Mesendoderm (in vitro differentiated cells): ENCODE results near the gene RUFY4.

Source experiments
- DNase-seq: peaks from one replicate; pipeline ENCODE4 v3.0.0; 2013
- H2AK5ac ChIP-seq: 2 replicates; pipeline ENCODE4 v1.6.1; 2013; ENCODE audit warnings: low read length, inconsistent platforms
- H2BK120ac ChIP-seq: 2 replicates; pipeline ENCODE4 v1.6.1; 2013; ENCODE audit warnings: low read depth, mild to moderate bottlenecking, low read length, moderate library complexity, mixed read lengths
- H2BK15ac ChIP-seq: replicated peaks from 2 replicates; pipeline ENCODE4 v1.6.1; 2013; ENCODE audit warnings: low read depth, mild to moderate bottlenecking, moderate library complexity
- H2BK5ac ChIP-seq: 2 replicates; pipeline ENCODE4 v1.6.1; 2013; ENCODE audit warnings: low read length, inconsistent platforms
- H3K18ac ChIP-seq: 2 replicates; pipeline ENCODE4 v1.6.1; 2013; ENCODE audit warnings: mild to moderate bottlenecking, low read length, mixed read lengths
- H3K23ac ChIP-seq: one replicate; pipeline ENCODE4 v1.6.1; 2013; ENCODE audit warnings: low read length
- H3K27ac ChIP-seq: 2 replicates; pipeline ENCODE4 v1.5.1; 2013; ENCODE audit warnings: low read depth, mild to moderate bottlenecking, inconsistent platforms, low read length, moderate library complexity
- H3K27me3 ChIP-seq: 2 replicates; pipeline ENCODE4 v1.6.1; 2013; ENCODE audit warnings: low read length, control low read depth, mild to moderate bottlenecking, inconsistent platforms; ENCODE audit not compliant: insufficient read depth, poor library complexity
- H3K36me3 ChIP-seq: 2 replicates; pipeline ENCODE4 v1.6.1; 2013; ENCODE audit warnings: low read length, inconsistent platforms; ENCODE audit not compliant: control insufficient read depth, insufficient read depth
- H3K4ac ChIP-seq: one replicate; pipeline ENCODE4 v1.6.1; 2013; ENCODE audit warnings: low read depth, mild to moderate bottlenecking, low read length, moderate library complexity
- H3K4me1 ChIP-seq: 2 replicates; pipeline ENCODE4 v1.6.1; 2013; ENCODE audit warnings: low read depth, low read length, inconsistent platforms; ENCODE audit not compliant: control insufficient read depth
- H3K4me2 ChIP-seq: 2 replicates; pipeline ENCODE4 v1.6.1; 2013; ENCODE audit warnings: low read length
- H3K4me3 ChIP-seq: 2 replicates; pipeline ENCODE4 v1.5.1; 2013; ENCODE audit warnings: mild to moderate bottlenecking, low read length
- H3K56ac ChIP-seq: one replicate; pipeline ENCODE4 v1.6.1; 2013; ENCODE audit warnings: low read length
- H3K79me1 ChIP-seq: 2 replicates; pipeline ENCODE4 v1.6.1; 2013; ENCODE audit warnings: low read length, inconsistent platforms
- H3K79me2 ChIP-seq: 2 replicates; pipeline ENCODE4 v1.6.1; 2013; ENCODE audit warnings: mild to moderate bottlenecking, low read length; ENCODE audit not compliant: control insufficient read depth, insufficient read depth
- H3K9ac ChIP-seq: 2 replicates; pipeline ENCODE4 v1.6.1; 2013; ENCODE audit warnings: low read length, inconsistent platforms
- H4K5ac ChIP-seq: one replicate; pipeline ENCODE4 v1.6.1; 2013; ENCODE audit warnings: low read length
- H4K8ac ChIP-seq: one replicate; pipeline ENCODE4 v1.6.1; 2013; ENCODE audit warnings: low read depth, mild to moderate bottlenecking, control low read depth, low read length, moderate library complexity
- WGBS: extraction: QIAGEN DNeasy Blood & Tissue Kit; methylation state at CpG from one replicate; pipeline ENCODE4 v1.1.7; 2013; ENCODE audit warnings: low lambda C conversion rate, missing lambda C conversion rate; ENCODE audit not compliant: insufficient coverage; ENCODE audit errors: extremely low coverage; 5-methylcytosine and 5-hydroxymethylcytosine counted together

RUFY4 gene

DNA sequence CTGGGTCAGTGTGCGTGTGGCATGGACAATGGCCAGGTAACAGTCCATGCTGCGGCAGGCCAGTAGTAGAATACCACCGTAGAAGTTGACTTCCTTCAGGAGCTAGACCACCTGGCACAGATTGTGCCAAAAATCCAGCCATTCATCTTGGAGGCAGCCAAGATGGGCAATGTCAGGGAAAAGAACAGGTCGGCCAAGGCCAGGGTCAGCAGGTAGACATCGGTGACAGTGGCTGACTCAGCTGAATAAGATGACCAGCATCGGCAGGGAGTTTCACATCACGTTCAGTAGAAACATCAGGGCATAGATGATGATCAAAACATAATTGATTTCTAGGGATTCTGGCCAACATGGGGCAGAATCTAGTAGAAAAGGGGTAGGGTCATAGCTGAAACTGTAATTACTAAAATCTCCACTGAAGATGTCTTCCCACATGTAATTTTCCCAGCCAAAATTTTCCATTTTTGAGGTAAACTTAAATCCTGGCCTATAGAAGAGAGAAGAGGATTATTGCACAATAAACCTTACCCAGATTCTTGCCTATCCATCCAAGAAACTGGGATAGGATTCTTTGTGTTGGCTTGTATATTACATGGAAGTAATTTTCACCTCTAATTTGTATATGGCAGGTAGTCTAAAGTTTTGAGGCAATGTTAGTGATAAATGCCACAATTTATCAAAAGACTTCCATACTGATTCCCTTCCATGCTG, 7.9 kb upstream of the RUFY4 start:
- no peak overlapping the region for H3K9ac ChIP-seq
- H4K8ac ChIP-seq = no peak overlapping the region
- H3K23ac ChIP-seq = no peak overlapping the region
- no peak overlapping the region for H3K4me2 ChIP-seq
- no CpG with 5 or more reads among the region's 7 CpGs for WGBS
- no peaks in the 10 kb centered on the region for H3K4me1 ChIP-seq
- no peaks in the 10 kb centered on the region for H3K36me3 ChIP-seq
- H2BK15ac ChIP-seq = no peak overlapping the region
- H3K18ac ChIP-seq = no peak overlapping the region
- H3K27me3 ChIP-seq = no peaks in the 10 kb centered on the region
- no peak overlapping the region for H3K27ac ChIP-seq
- no peak overlapping the region for H2BK120ac ChIP-seq
- H2BK5ac ChIP-seq = no peak overlapping the region
- H3K79me1 ChIP-seq = no peaks in the 10 kb centered on the region
- no peak overlapping the region for H3K4ac ChIP-seq
- DNase-seq = no peak
- no peak overlapping the region for H3K4me3 ChIP-seq
- no peaks in the 10 kb centered on the region for H3K79me2 ChIP-seq
- H4K5ac ChIP-seq = no peak overlapping the region
- no peak overlapping the region for H3K56ac ChIP-seq
- H2AK5ac ChIP-seq = no peak overlapping the region

DNA sequence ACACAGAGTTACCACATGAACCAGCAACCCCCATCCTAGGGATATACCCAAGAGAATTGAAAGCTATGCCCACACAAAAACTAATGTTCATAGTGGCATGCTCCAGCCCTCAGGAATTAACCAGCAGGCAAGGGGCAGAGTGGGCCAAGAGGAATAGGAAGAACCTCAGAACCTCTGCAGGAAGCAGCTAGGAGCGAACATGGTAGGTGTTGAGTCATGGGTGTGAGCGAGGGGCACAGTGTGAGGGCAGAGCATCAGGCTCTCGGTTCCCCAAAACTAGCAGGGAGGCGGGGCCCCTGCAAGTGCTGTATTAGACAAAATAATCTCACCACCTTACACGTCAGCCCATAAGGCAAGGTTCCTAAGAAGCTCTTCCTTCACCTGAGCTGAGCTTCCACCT, 5.6 kb upstream of the RUFY4 start:
- Histone ChIP-seq H2AK5ac (no peak overlapping the region), H3K79me2 (no peaks in the 10 kb centered on the region), H3K56ac (no peak overlapping the region), H3K79me1 (no peaks in the 10 kb centered on the region), H3K9ac (no peak overlapping the region), H3K27me3 (no peaks in the 10 kb centered on the region), H2BK120ac (no peak overlapping the region), H3K4ac (no peak overlapping the region), H2BK5ac (no peak overlapping the region), H3K4me3 (no peak overlapping the region), H3K36me3 (no peaks in the 10 kb centered on the region), H3K4me2 (no peak overlapping the region), H4K8ac (no peak overlapping the region), H3K27ac (no peak overlapping the region), H2BK15ac (no peak overlapping the region), H3K23ac (no peak overlapping the region), H4K5ac (no peak overlapping the region), H3K4me1 (no peaks in the 10 kb centered on the region), H3K18ac (no peak overlapping the region)
- no CpG with 5 or more reads among the region's 5 CpGs for WGBS
- DNase-seq = no peak

DNA sequence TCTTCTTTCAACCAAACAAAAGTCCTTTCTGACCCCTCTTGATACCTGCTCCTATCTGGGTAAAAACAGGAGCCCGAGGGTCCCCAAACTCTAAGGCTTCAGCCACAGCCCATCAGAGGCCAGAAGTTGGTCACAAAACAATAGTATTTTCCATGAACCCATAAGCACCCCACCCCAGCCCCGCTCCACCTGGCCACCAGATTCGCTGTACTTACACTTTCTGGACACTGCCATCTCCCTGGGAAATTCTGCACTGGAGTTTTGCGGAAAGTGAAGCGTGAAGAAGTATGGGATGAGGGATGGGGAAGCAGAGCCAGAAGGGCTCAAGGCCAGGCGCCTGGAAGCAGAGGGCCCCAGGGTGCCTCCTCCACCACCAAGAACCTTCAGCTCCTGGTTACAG, 5.2 kb upstream of the RUFY4 start:
- Histone ChIP-seq H2AK5ac (no peak overlapping the region), H3K79me2 (no peaks in the 10 kb centered on the region), H3K27me3 (no peaks in the 10 kb centered on the region), H3K4me1 (no peaks in the 10 kb centered on the region), H2BK15ac (no peak overlapping the region), H4K5ac (no peak overlapping the region), H3K9ac (no peak overlapping the region), H3K4me3 (no peak overlapping the region), H3K18ac (no peak overlapping the region), H2BK120ac (no peak overlapping the region), H3K36me3 (no peaks in the 10 kb centered on the region), H2BK5ac (no peak overlapping the region), H3K4ac (no peak overlapping the region), H3K56ac (no peak overlapping the region), H4K8ac (no peak overlapping the region), H3K27ac (no peak overlapping the region), H3K23ac (no peak overlapping the region), H3K79me1 (no peaks in the 10 kb centered on the region), H3K4me2 (no peak overlapping the region)
- no CpG with 5 or more reads among the region's 6 CpGs for WGBS
- no peak for DNase-seq

DNA sequence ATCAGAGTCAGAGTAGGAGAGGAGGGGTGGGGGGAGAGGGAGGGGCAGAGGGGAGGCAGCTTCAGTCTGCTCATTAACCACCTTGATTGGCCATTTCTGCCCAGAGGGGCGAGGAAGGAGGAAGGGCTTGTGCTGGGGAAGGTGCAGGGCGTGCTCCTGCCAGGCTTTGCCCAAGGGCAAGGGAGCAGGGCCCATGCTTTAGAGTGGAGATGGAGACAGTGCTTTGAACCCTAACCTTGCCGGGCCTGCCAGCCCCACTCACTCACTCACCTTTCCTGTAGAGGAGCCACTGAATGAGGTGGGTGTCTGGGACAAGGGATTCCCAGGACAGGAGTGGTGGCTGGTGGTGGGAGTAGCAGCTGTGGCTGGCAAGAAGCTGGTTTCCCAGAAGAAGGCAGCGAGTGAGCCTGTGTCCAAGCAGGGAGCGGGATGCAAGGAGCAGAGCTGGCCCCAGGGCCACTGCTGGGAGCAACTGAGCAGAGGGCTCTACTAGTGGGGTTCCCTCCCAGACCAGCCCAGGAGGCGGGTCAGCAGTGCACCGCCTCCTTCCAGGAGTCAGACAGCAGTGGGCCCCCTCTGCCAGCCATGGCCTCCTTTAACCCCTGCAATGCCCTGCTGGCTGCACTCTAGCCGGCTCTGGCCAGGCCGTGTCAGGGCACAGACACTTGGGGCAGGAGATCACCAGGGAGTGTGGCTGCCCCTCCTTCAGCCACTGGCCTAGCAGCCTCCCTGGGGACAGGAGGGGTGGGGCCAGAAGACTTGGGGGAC, 3.6 kb upstream of the RUFY4 start:
- no peak overlapping the region for H3K4me3 ChIP-seq
- H3K4ac ChIP-seq = no peak overlapping the region
- H4K8ac ChIP-seq = no peak overlapping the region
- no peak overlapping the region for H3K18ac ChIP-seq
- no peak overlapping the region for H4K5ac ChIP-seq
- no peak overlapping the region for H3K56ac ChIP-seq
- H2BK5ac ChIP-seq = no peak overlapping the region
- no peaks in the 10 kb centered on the region for H3K36me3 ChIP-seq
- H3K27ac ChIP-seq = no peak overlapping the region
- H3K79me2 ChIP-seq = no peaks in the 10 kb centered on the region
- no peaks in the 10 kb centered on the region for H3K27me3 ChIP-seq
- no peak overlapping the region for H3K23ac ChIP-seq
- H3K9ac ChIP-seq = no peak overlapping the region
- H2AK5ac ChIP-seq = no peak overlapping the region
- no peaks in the 10 kb centered on the region for H3K4me1 ChIP-seq
- no peak overlapping the region for H2BK120ac ChIP-seq
- no peak overlapping the region for H2BK15ac ChIP-seq
- DNase-seq = no peak
- H3K79me1 ChIP-seq = no peaks in the 10 kb centered on the region
- no CpG with 5 or more reads among the region's 9 CpGs for WGBS
- no peak overlapping the region for H3K4me2 ChIP-seq

DNA sequence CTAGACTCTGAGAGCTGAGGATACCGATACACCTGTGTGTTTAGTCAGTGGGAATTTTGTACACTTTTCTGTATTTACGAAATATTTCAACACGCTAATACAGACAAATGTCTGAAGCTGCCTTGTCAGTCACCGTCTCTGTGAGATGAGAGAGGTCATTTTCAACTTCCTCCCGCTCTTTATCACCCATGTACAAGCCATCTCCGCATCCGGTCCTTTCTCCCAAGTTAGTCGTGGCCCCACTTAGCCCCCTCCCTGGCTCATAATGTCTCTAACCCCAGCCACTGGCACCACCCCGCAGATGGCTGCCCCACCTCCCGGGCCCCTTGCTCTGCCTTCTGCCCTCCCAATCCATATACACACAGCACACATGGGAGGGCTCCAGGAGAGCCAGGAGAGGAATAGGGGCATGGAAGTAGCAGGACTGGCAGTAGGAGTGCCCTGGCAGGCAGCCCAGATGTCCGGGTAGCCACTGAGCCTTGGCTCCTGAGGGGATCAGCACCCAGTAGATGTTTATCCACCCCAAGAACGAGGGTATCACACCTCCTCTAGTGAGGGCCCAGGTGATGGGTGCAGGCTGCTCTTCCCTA, 2.0 kb upstream of the RUFY4 start:
- H3K79me2 ChIP-seq = no peaks in the 10 kb centered on the region
- no peaks in the 10 kb centered on the region for H3K79me1 ChIP-seq
- H4K5ac ChIP-seq = no peak overlapping the region
- no peaks in the 10 kb centered on the region for H3K4me1 ChIP-seq
- no peak for DNase-seq
- no CpG with 5 or more reads among the region's 12 CpGs for WGBS
- no peak overlapping the region for H3K18ac ChIP-seq
- no peak overlapping the region for H3K9ac ChIP-seq
- no peak overlapping the region for H2BK15ac ChIP-seq
- no peak overlapping the region for H3K23ac ChIP-seq
- no peak overlapping the region for H3K56ac ChIP-seq
- no peak overlapping the region for H2BK120ac ChIP-seq
- no peak overlapping the region for H2BK5ac ChIP-seq
- no peak overlapping the region for H3K4me2 ChIP-seq
- H3K4ac ChIP-seq = no peak overlapping the region
- H3K4me3 ChIP-seq = no peak overlapping the region
- H3K36me3 ChIP-seq = no peaks in the 10 kb centered on the region
- no peak overlapping the region for H4K8ac ChIP-seq
- no peak overlapping the region for H3K27ac ChIP-seq
- H3K27me3 ChIP-seq = no peaks in the 10 kb centered on the region
- no peak overlapping the region for H2AK5ac ChIP-seq
